Measurements from ENCODE around the gene PPFIBP2.

- TF ChIP-seq EZH2 (IDR thresholded peaks at IDR 0.05; ENCODE audit: borderline replicate concordance, low read length) (no peak), CTCF (IDR thresholded peaks at IDR 0.05; ENCODE audit: low read length) (no peak)
These were observed 92.7 kb downstream of the PPFIBP2 start for GRCh38 chr11:7606496-7606895.
